GM18526 (cell line): ENCODE measurements around the gene AATF.

Source experiments
- POLR2A ChIP-seq: IDR thresholded peaks from 3 replicates; pipeline ENCODE4 v1.6.1; 2011; ENCODE audit not compliant: insufficient read length; ENCODE audit errors: extremely low read depth

The AATF gene

GRCh38 chr17:37098910-37099664, 150.3 kb downstream of the AATF start:
- TF ChIP-seq POLR2A: no peak

GRCh38 chr17:37100231-37100630, 151.5 kb downstream of the AATF start:
- TF ChIP-seq POLR2A: no peak

DNA sequence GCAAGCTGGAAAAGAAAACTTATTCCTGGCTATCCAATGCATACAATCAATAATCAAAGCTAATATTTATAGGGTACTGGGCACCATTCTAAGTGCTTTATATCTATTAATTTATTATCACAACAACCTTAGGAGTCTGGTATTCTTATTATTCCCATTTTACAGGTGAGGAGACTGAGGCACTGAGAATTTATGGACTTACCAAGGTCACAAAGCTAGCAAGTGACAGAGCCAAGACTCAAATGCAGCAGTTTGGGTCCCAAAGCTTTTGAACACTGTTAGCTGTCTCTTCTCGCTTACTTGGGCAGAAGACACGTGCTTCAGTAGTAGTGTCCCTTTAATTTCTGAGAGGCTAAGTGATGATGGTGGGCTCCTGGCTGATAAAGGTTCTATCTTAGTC, 152.6 kb downstream of the AATF start:
- TF ChIP-seq POLR2A: no peak

DNA sequence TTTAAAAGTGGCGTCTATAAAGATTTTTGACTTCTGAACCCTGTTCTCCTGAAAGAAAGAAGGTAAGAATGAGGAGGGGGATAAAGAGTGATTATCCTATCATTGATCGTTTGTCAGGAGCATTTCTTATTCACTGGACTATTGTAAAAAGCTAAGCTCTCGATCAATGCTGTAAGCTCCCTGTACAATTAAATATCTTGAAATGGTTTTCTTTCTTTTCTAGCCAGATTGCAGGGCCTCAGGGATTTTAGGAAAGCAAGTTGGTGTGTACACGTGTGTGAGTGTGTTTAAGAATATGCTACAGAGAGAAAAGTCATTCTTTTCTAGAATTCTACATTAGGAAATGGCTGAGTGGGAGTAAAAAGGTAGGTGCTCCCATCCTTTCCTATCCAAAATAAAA, 154.5 kb downstream of the AATF start:
- no peak for TF ChIP-seq POLR2A

DNA sequence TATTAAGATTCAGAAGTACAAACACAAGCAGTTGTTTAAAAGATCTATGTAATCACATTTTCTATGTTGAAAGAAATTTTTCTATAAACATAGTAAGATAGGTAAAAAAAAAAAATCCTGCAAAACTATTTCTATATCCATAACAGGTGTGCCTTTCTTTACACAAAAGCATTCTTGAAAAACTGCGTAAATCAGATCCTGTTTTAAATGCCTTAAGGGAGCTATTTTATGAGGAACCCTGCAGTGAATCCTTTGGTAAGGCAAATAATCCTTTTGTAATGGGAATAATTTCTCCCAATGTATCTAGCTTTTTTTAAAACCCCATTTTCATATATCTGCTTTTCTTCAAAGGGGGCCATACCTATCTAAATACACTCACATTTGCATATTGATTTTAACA, 157.3 kb downstream of the AATF start:
- no peak for TF ChIP-seq POLR2A
